ENCODE measurements around the gene BLCAP. TPM values are rescaled to one million over a fixed set of nuclear protein-coding genes. Genes with fewer than 3 reads are reported as not detected.

The BLCAP gene
- total RNA-seq, 2 experiments from 2014 or later, result 14.2 to 16.2 TPM

DNA sequence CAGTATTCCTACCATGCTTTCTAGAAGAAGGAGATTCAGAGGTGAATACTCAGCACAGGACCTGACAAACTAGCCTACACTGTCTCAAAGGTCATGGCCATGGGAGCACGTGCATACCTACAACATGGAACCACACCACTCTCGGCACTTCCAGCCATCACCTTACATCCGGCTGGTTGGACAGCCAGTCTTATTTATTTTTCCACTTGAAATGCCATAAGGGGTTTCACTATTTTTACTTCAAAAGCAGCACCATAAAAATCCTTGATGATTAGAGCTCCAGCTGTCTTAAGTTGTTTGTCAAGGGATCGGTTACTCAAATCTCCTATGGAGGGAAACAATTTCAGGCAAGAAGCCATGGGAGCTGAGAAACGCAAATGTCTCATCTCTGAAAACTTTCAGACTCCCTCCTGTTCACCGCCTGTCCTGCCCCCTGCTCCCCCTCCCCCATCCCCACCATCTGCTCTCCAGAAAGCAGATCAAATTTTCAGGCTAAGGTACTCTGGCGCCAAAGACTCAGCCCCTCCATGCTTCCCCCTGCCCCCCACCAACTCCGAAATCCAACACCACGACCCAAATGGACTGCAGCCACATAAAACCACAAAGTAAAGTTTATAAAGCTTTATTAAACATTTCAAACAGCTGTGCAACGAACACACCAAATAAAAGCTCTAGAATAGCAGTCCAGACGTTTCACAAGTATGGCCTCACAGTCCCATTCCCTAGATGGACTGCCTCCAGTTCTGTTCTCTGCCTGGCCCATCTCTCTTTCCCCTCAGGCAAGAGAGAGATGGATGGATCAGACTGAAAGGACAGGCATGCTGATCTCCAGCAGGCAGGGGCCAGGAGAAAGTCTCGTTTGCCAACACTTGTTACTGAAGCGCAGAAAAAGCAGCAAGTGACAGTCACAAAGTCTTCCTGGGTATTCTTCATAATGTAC, 10.6 kb downstream of the BLCAP start:
- no peaks in the 10 kb centered on the region for H3K27me3 Mint-ChIP-seq (ENCODE audit: low read depth)
- H3K9me3 Mint-ChIP-seq, result no peaks in the 10 kb centered on the region
- H3K36me3 Mint-ChIP-seq (ENCODE audit: low read depth), result peaks cover 8% of the 10 kb centered on the region
- H3K4me1 Mint-ChIP-seq (ENCODE audit: low read depth), result peaks cover 11% of the 10 kb centered on the region
- no peak overlapping the region for H3K4me3 Mint-ChIP-seq
- H3K27ac Mint-ChIP-seq, result no peak overlapping the region
- CTCF ChIA-PET, result no interaction called here
- DNase-seq, result no peak
- intact Hi-C loops (cut with micrococcal nuclease), result no loop called here

DNA sequence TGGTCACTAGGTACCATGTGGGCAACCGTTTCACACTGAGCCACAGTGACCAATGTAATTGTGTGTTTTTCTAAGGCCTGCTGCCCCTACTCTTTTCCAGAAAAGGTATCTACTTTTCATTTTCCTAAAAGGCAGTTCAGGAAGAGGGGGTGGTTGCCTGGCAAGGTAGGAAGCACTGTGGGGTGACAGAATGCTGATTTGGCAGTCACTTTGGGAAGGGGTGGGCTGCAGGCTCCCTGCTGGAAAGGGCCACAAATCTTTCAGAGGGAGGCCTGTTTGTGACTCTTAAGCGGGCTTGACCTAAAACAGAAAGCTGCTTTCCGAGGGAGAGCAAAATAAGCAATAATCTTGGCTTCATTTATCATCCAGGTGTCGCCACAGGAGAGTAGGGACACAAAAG, 11.8 kb downstream of the BLCAP start:
- CTCF ChIA-PET, result no interaction called here
- Mint-ChIP-seq H3K9me3 (no peaks in the 10 kb centered on the region), H3K4me1 (ENCODE audit: low read depth) (peaks cover 9% of the 10 kb centered on the region), H3K36me3 (ENCODE audit: low read depth) (peaks cover 12% of the 10 kb centered on the region), H3K4me3 (no peak overlapping the region), H3K27ac (no peak overlapping the region), H3K27me3 (ENCODE audit: low read depth) (no peaks in the 10 kb centered on the region)
- DNase-seq, result no peak
- intact Hi-C loops (cut with micrococcal nuclease), result no loop called here

DNA sequence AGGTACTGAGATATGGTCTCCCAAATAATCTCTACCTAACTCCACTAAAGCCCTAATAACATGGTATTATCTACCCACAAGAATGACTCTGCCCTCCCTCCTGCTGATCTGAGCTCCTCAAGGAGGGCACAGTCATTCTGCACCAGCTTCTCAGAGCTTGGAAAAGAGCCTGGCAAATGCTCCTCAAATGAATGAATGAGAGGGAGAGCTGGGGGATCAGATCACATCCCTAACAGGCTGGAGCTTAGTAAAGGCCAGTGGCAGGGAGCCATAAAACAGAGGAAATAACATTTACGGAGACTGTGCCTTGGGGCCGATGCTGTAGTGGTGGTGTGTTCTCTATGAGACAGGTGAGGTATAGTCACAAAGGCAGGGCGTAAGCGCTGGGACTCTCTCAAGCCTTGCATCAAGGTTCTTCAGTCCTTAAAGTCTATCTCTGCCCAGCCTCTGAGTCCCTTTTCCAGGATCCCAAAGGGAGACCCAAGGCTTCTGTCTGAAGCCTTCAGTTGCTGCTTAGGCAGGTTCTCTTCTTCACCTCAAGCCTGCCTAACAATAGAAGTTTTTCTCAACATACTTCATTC, 13.8 kb downstream of the BLCAP start:
- Mint-ChIP-seq H3K36me3 (ENCODE audit: low read depth) (peaks cover 12% of the 10 kb centered on the region), H3K27me3 (ENCODE audit: low read depth) (no peaks in the 10 kb centered on the region), H3K4me3 (no peak overlapping the region), H3K9me3 (no peaks in the 10 kb centered on the region), H3K4me1 (ENCODE audit: low read depth) (peaks cover 3% of the 10 kb centered on the region), H3K27ac (no peak overlapping the region)
- DNase-seq, result no peak
- CTCF ChIA-PET, result interaction anchor here (1.2 kb wide), 1 partner anchor 21 kb away, joined by 3 read pairs; no protein-coding TSS in a partner anchor
- intact Hi-C loops (cut with micrococcal nuclease), result no loop called here

DNA sequence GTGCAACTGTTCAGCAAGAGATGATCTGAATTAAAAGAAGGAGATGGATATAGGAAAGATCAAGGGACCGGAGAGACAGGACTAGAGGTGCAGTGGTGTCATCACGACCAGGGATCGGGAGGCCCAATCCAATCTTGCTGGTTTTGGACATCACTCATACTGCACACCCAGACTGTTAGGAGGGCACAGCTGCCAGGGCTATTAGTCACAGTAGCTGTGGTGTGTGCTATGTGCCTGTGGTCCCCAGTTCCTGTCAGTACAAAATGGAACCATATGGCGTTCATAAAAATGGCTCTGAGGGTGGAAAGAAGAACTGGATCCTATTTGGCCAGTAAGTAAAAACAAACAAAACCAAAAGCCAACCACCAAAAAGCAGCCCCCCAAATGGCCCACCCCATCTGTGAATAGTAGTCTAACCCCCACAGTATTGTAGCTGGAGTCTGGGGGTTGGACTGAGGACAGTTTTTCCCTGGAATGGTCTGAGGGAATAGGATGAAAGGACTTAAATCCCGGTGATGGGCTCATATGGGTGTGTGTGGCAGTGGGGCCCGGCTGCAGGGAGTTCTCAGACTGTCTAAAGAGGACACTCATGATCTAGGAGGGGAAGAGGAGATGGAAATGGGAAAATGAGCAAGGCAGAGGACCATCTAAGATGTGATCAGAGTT, 15.9 kb downstream of the BLCAP start:
- intact Hi-C loops (cut with micrococcal nuclease), result no loop called here
- no peaks in the 10 kb centered on the region for H3K9me3 Mint-ChIP-seq
- DNase-seq, result no peak
- H3K27me3 Mint-ChIP-seq (ENCODE audit: low read depth), result no peaks in the 10 kb centered on the region
- H3K27ac Mint-ChIP-seq, result no peak overlapping the region
- peaks cover 3% of the 10 kb centered on the region for H3K4me1 Mint-ChIP-seq (ENCODE audit: low read depth)
- CTCF ChIA-PET, result interaction anchor here (0.6 to 1.0 kb wide), 2 partner anchors 52 to 652 kb away, joined by 3 to 5 read pairs; no protein-coding TSS in a partner anchor
- no peak overlapping the region for H3K4me3 Mint-ChIP-seq
- peaks cover 5% of the 10 kb centered on the region for H3K36me3 Mint-ChIP-seq (ENCODE audit: low read depth)

DNA sequence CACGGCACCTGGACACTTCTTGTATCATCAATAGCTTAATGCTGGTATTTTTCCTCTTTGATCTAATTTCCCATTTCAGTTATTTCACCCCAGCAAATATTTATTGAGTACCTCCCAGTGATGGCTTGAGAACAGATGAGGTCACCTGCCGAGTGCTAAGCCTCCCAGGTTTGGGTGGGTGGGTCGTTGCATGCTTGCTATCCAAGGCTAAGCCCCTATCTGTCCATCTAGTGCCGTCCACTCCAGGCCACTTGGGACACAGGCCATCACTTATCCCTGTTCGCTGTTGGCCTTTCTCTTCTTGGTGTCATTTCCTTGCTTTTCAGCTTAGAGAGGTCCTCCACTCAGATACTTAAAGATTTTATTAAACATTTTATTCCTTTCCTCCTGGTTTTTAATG, 17.4 kb downstream of the BLCAP start:
- H3K9me3 Mint-ChIP-seq, result no peaks in the 10 kb centered on the region
- no peaks in the 10 kb centered on the region for H3K27me3 Mint-ChIP-seq (ENCODE audit: low read depth)
- H3K36me3 Mint-ChIP-seq (ENCODE audit: low read depth), result peaks cover 5% of the 10 kb centered on the region
- H3K4me3 Mint-ChIP-seq, result no peak overlapping the region
- no peaks in the 10 kb centered on the region for H3K4me1 Mint-ChIP-seq (ENCODE audit: low read depth)
- H3K27ac Mint-ChIP-seq, result no peak overlapping the region
- CTCF ChIA-PET, result no interaction called here
- no peak for DNase-seq
- intact Hi-C loops (cut with micrococcal nuclease), result no loop called here

DNA sequence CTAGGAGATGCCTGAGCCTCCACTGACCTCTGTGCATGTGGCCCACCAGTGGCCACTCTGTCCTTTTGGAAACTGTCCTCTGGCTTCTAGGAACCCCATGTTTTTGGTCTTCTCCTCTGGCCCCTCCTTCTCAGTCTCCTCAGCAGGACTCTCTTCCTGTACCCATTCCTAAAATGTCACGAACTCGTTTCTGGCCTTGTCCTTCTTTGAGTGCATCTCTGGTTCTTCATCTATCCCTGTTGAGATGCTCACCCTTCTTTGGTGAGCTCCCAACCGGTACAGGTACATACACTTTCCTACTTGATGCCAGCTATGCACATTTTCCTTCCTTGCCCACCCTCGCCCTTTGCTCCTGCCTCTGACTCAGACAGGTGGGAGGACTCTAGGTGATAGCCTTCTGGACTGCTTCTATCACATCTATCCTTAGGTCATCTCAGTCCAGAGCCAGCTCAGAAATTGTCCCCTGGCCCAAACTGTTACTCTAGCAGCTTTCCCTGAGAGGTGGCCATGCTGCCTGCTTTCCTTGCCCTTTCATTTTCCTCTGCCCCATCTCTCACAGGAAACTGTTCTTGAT, 21.4 kb downstream of the BLCAP start:
- CTCF ChIA-PET, result interaction anchor here (0.6 to 0.8 kb wide), 2 partner anchors 17 to 144 kb away, joined by 3 to 5 read pairs; no protein-coding TSS in a partner anchor
- H3K27ac Mint-ChIP-seq, result no peak overlapping the region
- H3K4me3 Mint-ChIP-seq, result no peak overlapping the region
- H3K4me1 Mint-ChIP-seq (ENCODE audit: low read depth), result no peaks in the 10 kb centered on the region
- H3K27me3 Mint-ChIP-seq (ENCODE audit: low read depth), result no peaks in the 10 kb centered on the region
- H3K9me3 Mint-ChIP-seq, result no peaks in the 10 kb centered on the region
- H3K36me3 Mint-ChIP-seq (ENCODE audit: low read depth), result peaks cover 2% of the 10 kb centered on the region
- intact Hi-C loops (cut with micrococcal nuclease), result no loop called here
- DNase-seq, result no peak

DNA sequence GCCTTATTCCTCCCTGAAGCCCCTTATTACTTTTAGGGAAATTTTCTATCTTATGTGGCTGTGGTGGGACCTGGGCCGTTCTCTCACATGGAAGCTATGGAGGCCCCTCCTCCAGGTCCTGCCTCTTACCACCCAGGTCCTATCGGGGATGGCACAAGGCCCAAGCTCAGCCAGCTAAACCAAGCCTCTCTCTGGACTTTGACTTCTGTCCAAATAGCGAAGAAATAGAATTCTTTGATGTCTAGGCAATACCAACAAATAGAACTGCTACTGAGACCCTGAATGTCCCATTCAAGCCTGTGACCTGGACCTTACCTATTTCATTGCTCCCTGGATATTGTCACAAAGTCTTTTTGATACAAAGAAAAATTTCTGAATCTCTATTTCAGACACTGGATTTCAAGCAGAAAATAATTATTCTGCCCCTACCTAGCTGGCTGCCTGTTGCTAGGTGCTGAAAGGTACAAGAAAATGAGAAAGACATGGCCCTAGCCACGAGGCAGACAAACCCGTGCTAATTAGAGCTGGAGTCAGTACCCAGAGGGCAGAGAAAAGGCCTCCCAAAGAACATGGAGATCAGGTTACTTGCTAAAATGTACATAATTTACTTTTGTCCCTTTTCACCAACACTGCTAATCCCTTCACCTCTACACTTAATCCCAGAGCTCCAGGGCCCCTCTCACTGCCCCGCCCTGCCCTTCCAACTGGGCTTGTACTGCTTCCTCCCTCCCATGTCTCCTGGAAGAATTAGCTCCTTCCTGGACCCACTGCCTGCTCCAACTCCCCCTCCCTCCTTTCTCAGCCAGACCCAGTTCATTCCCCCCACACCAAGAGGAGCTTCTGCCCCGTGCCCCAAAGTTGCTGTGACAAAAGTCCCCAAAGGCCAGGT, 22.2 kb downstream of the BLCAP start:
- CTCF ChIA-PET, result interaction anchor here (0.8 kb wide), 1 partner anchor 16 kb away, joined by 3 read pairs; no protein-coding TSS in a partner anchor
- Mint-ChIP-seq H3K27ac (no peak overlapping the region), H3K36me3 (ENCODE audit: low read depth) (no peaks in the 10 kb centered on the region), H3K4me1 (ENCODE audit: low read depth) (no peaks in the 10 kb centered on the region), H3K27me3 (ENCODE audit: low read depth) (no peaks in the 10 kb centered on the region), H3K9me3 (no peaks in the 10 kb centered on the region), H3K4me3 (no peak overlapping the region)
- DNase-seq, result no peak
- intact Hi-C loops (cut with micrococcal nuclease), result no loop called here

DNA sequence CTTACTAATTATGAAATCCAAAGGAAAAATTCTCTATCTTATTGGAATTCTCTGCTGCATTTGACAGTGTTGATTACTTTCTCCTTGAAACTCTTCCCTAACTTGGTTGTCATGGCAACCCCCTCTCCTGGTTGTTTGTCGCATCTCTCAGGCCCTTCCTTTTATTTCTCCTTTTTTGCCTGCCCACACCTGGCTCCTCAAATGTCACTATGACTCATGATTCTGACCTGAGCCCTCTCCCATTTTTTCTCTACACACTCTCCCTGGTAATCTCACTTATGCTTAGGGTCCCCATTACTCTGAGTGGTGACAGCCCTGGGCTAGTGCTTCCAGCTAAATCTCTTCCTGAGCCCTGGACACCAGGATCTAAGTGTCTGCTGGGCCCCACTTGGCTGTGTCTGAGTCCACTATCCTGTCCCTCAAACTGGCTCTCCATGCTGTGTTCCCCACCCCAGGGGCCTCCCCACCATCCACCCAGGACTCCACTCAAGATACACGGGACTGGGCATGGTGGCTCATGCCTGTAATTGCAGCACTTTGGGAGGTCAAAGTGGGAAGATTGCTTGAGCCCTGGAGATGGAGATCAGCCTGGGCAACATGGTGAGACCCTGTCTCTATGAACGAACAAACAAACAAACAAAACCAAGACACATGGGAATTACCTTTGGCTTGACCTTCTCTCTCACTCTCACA, 23.1 kb downstream of the BLCAP start:
- Mint-ChIP-seq H3K27ac (no peak overlapping the region), H3K4me1 (ENCODE audit: low read depth) (no peaks in the 10 kb centered on the region), H3K27me3 (ENCODE audit: low read depth) (no peaks in the 10 kb centered on the region), H3K36me3 (ENCODE audit: low read depth) (no peaks in the 10 kb centered on the region), H3K4me3 (no peak overlapping the region), H3K9me3 (no peaks in the 10 kb centered on the region)
- CTCF ChIA-PET, result no interaction called here
- intact Hi-C loops (cut with micrococcal nuclease), result no loop called here
- no peak for DNase-seq

DNA sequence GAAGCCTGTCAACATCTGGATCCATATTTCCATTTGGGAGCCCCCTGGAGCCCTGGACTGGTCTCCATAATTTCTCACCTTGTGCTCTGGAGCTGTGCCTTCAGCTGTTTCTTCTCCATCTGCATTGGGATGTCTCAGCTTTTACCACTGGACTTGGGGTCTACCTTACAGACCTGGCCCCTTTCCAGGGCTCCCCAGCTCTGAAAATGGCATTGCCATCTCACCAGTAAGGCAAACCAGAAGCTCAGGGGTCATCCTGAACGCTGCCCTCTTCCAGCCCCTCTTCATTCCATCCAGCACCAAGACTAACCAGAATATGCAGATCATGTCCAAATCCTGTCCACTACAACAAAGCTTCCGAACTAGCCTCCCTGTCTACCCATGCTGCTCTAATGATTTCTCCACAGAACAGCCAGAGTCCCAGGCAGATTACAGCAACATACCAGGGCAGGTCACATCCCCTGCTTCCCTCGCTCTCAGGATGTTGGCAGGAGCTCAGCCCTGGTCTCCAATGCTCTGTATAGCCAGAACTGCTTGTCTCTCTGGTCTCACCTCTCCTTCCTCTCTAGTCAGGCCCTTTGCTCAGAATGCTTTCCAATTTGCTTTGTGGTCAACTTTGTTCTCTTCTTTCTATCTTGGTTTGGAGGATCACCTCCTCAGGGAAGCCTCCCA, 24.3 kb downstream of the BLCAP start:
- Mint-ChIP-seq H3K36me3 (ENCODE audit: low read depth) (peaks cover 1% of the 10 kb centered on the region), H3K4me3 (no peak overlapping the region), H3K27me3 (ENCODE audit: low read depth) (no peaks in the 10 kb centered on the region), H3K27ac (no peak overlapping the region), H3K4me1 (ENCODE audit: low read depth) (no peaks in the 10 kb centered on the region), H3K9me3 (no peaks in the 10 kb centered on the region)
- DNase-seq, result no peak
- intact Hi-C loops (cut with micrococcal nuclease), result no loop called here
- CTCF ChIA-PET, result no interaction called here

DNA sequence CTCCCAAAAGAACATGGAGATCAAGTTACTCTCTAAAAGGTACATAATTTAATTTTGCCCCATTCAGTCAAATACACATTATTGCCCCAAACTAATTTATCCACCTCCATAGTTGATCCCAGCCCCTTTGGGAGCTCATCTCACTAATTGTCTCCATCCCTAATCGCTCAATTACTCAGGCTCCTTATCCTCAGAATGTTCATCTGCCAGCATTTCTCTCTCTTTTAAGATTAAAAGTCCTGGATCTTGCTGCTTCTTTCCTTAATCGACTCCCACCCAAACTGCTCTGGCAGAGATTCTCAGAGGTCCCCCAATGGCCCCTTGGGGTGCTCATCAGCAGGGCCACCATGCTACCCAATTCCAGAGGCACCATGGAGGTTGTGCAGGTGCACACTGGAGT, 25.0 kb downstream of the BLCAP start:
- no peak overlapping the region for H3K27ac Mint-ChIP-seq
- DNase-seq, result no peak
- H3K36me3 Mint-ChIP-seq (ENCODE audit: low read depth), result peaks cover 1% of the 10 kb centered on the region
- intact Hi-C loops (cut with micrococcal nuclease), result no loop called here
- H3K4me1 Mint-ChIP-seq (ENCODE audit: low read depth), result no peaks in the 10 kb centered on the region
- H3K4me3 Mint-ChIP-seq, result no peak overlapping the region
- no peaks in the 10 kb centered on the region for H3K9me3 Mint-ChIP-seq
- CTCF ChIA-PET, result no interaction called here
- no peaks in the 10 kb centered on the region for H3K27me3 Mint-ChIP-seq (ENCODE audit: low read depth)

DNA sequence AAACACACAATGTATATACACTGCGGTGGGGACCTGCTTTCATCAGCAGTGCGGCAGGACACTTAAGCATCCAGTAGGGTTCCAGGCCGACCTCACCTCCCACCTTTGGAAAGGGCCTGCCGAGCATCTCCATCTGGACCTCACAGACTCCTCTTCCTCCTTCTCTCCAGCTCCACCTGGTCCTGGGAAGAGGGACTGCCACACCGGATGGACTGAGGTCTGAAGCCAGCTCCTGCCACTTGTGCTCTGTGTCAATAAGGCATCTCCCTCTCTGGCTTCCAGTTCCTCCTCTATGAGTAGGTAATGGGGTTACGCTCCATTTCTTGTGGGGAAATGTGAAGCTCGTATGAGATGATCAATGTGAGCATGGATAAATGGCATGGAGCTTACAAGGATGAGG, 25.7 kb downstream of the BLCAP start:
- Mint-ChIP-seq H3K27ac (no peak overlapping the region), H3K27me3 (ENCODE audit: low read depth) (no peaks in the 10 kb centered on the region), H3K36me3 (ENCODE audit: low read depth) (peaks cover 1% of the 10 kb centered on the region), H3K4me1 (ENCODE audit: low read depth) (no peaks in the 10 kb centered on the region), H3K4me3 (no peak overlapping the region), H3K9me3 (no peaks in the 10 kb centered on the region)
- intact Hi-C loops (cut with micrococcal nuclease), result no loop called here
- CTCF ChIA-PET, result no interaction called here
- DNase-seq, result no peak
